ENCODE results near the gene RNF181. TPM values are rescaled to one million over a fixed set of nuclear protein-coding genes. Genes with fewer than 3 reads are reported as not detected.

Gene RNF181
- total RNA-seq, 2 experiments from 2014 or later, result 97.8 to 179 TPM

GRCh38 chr2:85550486-85550885 lies 45.1 kb upstream of the RNF181 start:
- intact Hi-C loops (cut with micrococcal nuclease; ENCODE audit: unreplicated experiment), result no loop called here
- POLR2A ChIA-PET, result interaction anchor here (2.1 to 5.3 kb wide), 4 partner anchors 8 to 131 kb away, joined by 7 to 48 read pairs (median 10); partner anchors contain the start of genes GGCX, MAT2A and SH2D6
- BruUV-seq (replicated peaks), result no TSS peak
- no peak overlapping the region for H3K4me2 ChIP-seq (ENCODE audit: low read length)
- H3K27ac ChIP-seq (ENCODE audit: low read depth, low read length, poor library complexity, severe bottlenecking), result no peak overlapping the region
- no peaks in the 10 kb centered on the region for H3K9me3 ChIP-seq (ENCODE audit: low read length)
- H3K36me3 ChIP-seq (ENCODE audit: insufficient read depth, low read length), result peaks cover 83% of the 10 kb centered on the region
- CTCF ChIA-PET (ENCODE audit: unreplicated experiment), result interaction anchor here (0.6 to 2.7 kb wide), 2 partner anchors 113 to 131 kb away, joined by 4 to 7 read pairs; no protein-coding TSS in a partner anchor
- TF ChIP-seq CTCF (conservative IDR thresholded peaks at IDR 0.05; ENCODE audit: low read length), result no peak
- TF ChIP-seq EZH2phosphoT487 (IDR thresholded peaks at IDR 0.05; ENCODE audit: borderline replicate concordance, low read depth, low read length), result no peak
- H2AFZ ChIP-seq (ENCODE audit: low read length), result no peak overlapping the region
- H3K9me2 ChIP-seq (ENCODE audit: insufficient read depth, low read length), result no peaks in the 10 kb centered on the region
- H3K4me1 ChIP-seq (ENCODE audit: insufficient read depth, low read length, poor library complexity, severe bottlenecking), result no peaks in the 10 kb centered on the region
- no peaks in the 10 kb centered on the region; the same call in 1 of the 2 replicates for H4K20me1 ChIP-seq (ENCODE audit: insufficient read depth, low read length)
- no peaks in the 10 kb centered on the region for H3K79me2 ChIP-seq (ENCODE audit: insufficient read depth, low read depth, low read length)
- DNase-seq (ENCODE audit: low spot score), result no peak
- H3K4me3 ChIP-seq (ENCODE audit: low read depth, low read length, poor library complexity, severe bottlenecking), result no peak overlapping the region

- peaks cover 81% of the 10 kb centered on the region for H3K36me3 ChIP-seq (ENCODE audit: insufficient read depth, low read length)
- no peaks in the 10 kb centered on the region for H3K9me2 ChIP-seq (ENCODE audit: insufficient read depth, low read length)
- H3K4me3 ChIP-seq (ENCODE audit: low read depth, low read length, poor library complexity, severe bottlenecking), result no peak overlapping the region
- no peaks in the 10 kb centered on the region for H3K79me2 ChIP-seq (ENCODE audit: insufficient read depth, low read depth, low read length)
- ChIA-PET CTCF (ENCODE audit: unreplicated experiment) (interaction anchor here (1.0 to 1.9 kb wide), 4 partner anchors 9 to 133 kb away, joined by 3 to 8 read pairs (median 5); partner anchors contain the start of gene SH2D6), POLR2A (interaction anchor here (0.9 to 5.3 kb wide), 4 partner anchors 9 to 133 kb away, joined by 4 to 48 read pairs (median 10); partner anchors contain the start of genes GGCX, MAT2A and SH2D6)
- H3K27ac ChIP-seq (ENCODE audit: low read depth, low read length, poor library complexity, severe bottlenecking), result no peak overlapping the region
- intact Hi-C loops (cut with micrococcal nuclease; ENCODE audit: unreplicated experiment), result loop anchor here (1.0 kb wide), 2 partner anchors 132 to 161 kb away; no protein-coding TSS in a partner anchor
- no peak overlapping the region for H2AFZ ChIP-seq (ENCODE audit: low read length)
- no peaks in the 10 kb centered on the region for H4K20me1 ChIP-seq (ENCODE audit: insufficient read depth, low read length)
- H3K4me2 ChIP-seq (ENCODE audit: low read length), result no peak overlapping the region
- peak; percentile 83 for DNase-seq (ENCODE audit: low spot score)
- TF ChIP-seq CTCF (conservative IDR thresholded peaks at IDR 0.05; ENCODE audit: low read length) (peak; percentile 96), EZH2phosphoT487 (IDR thresholded peaks at IDR 0.05; ENCODE audit: borderline replicate concordance, low read depth, low read length) (no peak)
- no peaks in the 10 kb centered on the region for H3K4me1 ChIP-seq (ENCODE audit: insufficient read depth, low read length, poor library complexity, severe bottlenecking)
- no peaks in the 10 kb centered on the region for H3K9me3 ChIP-seq (ENCODE audit: low read length)
- no TSS peak for BruUV-seq (replicated peaks)
Observed at GRCh38 chr2:85551698-85552678, 43.6 kb upstream of the RNF181 start.
